ENCODE measurements around the gene CREB5. TPM values are rescaled to one million over a fixed set of nuclear protein-coding genes. Genes with fewer than 3 reads are reported as not detected.

The CREB5 gene
- total and polyA plus RNA-seq, 2 donors (not counting 3 experiments of a cell fraction or from before 2014, with no cell fraction given), result 19.6 to 28.4 TPM

DNA sequence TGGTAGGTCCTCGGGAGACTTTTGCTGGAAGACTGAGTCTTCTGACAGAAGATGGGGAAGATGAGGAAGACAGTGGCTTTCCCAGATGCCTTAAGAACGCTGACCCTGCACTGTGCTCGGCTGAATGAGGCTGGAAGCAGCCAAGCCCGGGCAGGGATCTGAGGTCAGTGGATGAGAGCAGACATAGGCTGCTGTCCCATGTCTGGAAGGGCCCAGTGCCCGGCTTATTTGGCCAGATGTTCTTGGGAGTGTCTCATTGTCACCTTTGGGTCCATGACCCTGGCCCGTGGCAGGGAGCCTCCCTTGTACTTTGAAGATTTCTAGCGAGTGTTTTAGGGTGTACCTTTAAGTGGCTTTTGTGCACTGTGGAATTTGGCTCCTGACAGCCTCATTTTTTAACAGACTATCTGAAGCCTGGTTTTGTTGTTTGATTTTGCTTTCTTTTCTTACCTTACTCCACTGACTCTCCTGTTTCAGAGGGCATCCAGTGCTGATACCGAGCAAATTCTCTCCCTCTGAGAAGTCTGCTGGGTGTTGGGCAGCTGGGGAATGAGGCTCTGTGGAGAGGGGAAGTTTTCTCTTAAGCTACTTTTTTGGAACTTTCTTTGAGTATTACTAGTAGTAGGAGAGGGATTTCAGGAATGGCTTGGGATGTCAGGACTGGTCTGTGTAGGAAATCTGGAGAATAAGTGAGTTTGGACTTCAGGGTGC, 61.4 kb downstream of the CREB5 start:
- TF ChIP-seq POLR2AphosphoS5 (IDR thresholded peaks at IDR 0.05; ENCODE audit: insufficient read depth, low read depth, low read length), result no peak
- no peak for TF ChIP-seq GATA2 (IDR thresholded peaks at IDR 0.05; ENCODE audit: insufficient read depth, insufficient read length, low read depth, low read length)
- no peak for TF ChIP-seq JUN (IDR thresholded peaks at IDR 0.05; ENCODE audit: borderline replicate concordance, insufficient read depth, insufficient read length, low read depth)
- no peak for TF ChIP-seq POLR2A (IDR thresholded peaks at IDR 0.05; ENCODE audit: low read depth, low read length)
- TF ChIP-seq CTCF (IDR thresholded peaks at IDR 0.05; ENCODE audit: extremely low read depth in 1 of 2, insufficient read depth in 1 of 2, low read depth in 1 of 2, low read length in 2 of 2), result no peak
- TF ChIP-seq EZH2 (IDR thresholded peaks at IDR 0.05; ENCODE audit: borderline replicate concordance, low read depth, low read length, severe bottlenecking), result no peak
- no peak for TF ChIP-seq MAX (IDR thresholded peaks at IDR 0.05; ENCODE audit: insufficient read depth, insufficient read length)
- TF ChIP-seq MYC (IDR thresholded peaks at IDR 0.05; ENCODE audit: low read depth, low read length), result no peak
- TF ChIP-seq FOS (IDR thresholded peaks at IDR 0.05; ENCODE audit: borderline replicate concordance, insufficient read depth, low read length), result no peak
- no peak overlapping the region for H3K4me2 ChIP-seq (ENCODE audit: insufficient read depth, low read length)
- H2AFZ ChIP-seq (ENCODE audit: low read depth, low read length), result no peak overlapping the region
- peaks cover 3 to 4% of the 10 kb centered on the region in 2 experiments for H3K27me3 ChIP-seq (ENCODE audit: control insufficient read depth in 2 of 2, insufficient read depth in 2 of 2, low read length in 2 of 2)
- intact Hi-C loops (cut with micrococcal nuclease), result no loop called here
- no peaks in the 10 kb centered on the region for H3K9me1 ChIP-seq (replicated peaks; ENCODE audit: control insufficient read depth, extremely low read depth, insufficient read depth, low read length)
- DNase-seq (ENCODE audit: low read depth, low spot score), result no peak
- FAIRE-seq, result no peak
- H3K4me1 ChIP-seq (ENCODE audit: control insufficient read depth, extremely low read depth, insufficient read depth, low read length), result no peaks in the 10 kb centered on the region
- H3K27ac ChIP-seq (ENCODE audit: insufficient read depth, low read depth, low read length), result no peak overlapping the region
- no TSS peak for BruUV-seq (replicated peaks)
- no peaks in the 10 kb centered on the region for H4K20me1 ChIP-seq (replicated peaks; ENCODE audit: control insufficient read depth, extremely low read depth, insufficient read depth, low read length)
- ChIA-PET CTCF (no interaction called here), POLR2A (no interaction called here)
- no peaks in the 10 kb centered on the region for H3K36me3 ChIP-seq (ENCODE audit: control insufficient read depth in 2 of 2, extremely low read depth in 1 of 2, insufficient read depth in 2 of 2, low read length in 2 of 2)
- H3K9me3 ChIP-seq (replicated peaks; ENCODE audit: control insufficient read depth, insufficient read depth, low read length), result no peaks in the 10 kb centered on the region
- H3K79me2 ChIP-seq (ENCODE audit: control insufficient read depth, insufficient read depth, low read length), result no peaks in the 10 kb centered on the region
- H3K4me3 ChIP-seq (replicated peaks in 1 of 3; ENCODE audit: insufficient read depth in 1 of 3, low read depth in 1 of 3, low read length in 3 of 3), result no peak overlapping the region
- dilution Hi-C loops (cut with MboI; ENCODE audit: extremely low pct_ligation_motif_present, low sequenced_read_pairs), result no loop called here
- H3K9ac ChIP-seq (replicated peaks; ENCODE audit: extremely low read depth, insufficient read depth, low read length), result no peak overlapping the region

Measured in endothelial cell of umbilical vein (primary cell).